Measurements from ENCODE around the gene SNCAIP.

- TF ChIP-seq ARNTL (CRISPR knock-in tag; IDR thresholded peaks at IDR 0.05; ENCODE audit: borderline replicate concordance, low read depth) (no peak), BACH2 (CRISPR knock-in tag; IDR thresholded peaks at IDR 0.05; ENCODE audit: borderline replicate concordance) (no peak), ZFP3 (CRISPR knock-in tag; IDR thresholded peaks at IDR 0.05) (no peak), RARB (CRISPR knock-in tag; IDR thresholded peaks at IDR 0.05) (no peak)
Measured at GRCh38 chr5:122471752-122472061, 159.7 kb downstream of the SNCAIP start.

All from SK-N-SH treated with all-trans-retinoic acid at 6 μM for 48 hours (cell line).